Measurements from ENCODE around the gene LRRC3B.
"Not testable (repeated sequence)": the region's sequence is repeated elsewhere in the genome, so short reads cannot be mapped to it uniquely, and the experiment has no call there.

Gene LRRC3B

GRCh38 chr3:26622621-26623418 lies at the start of gene LRRC3B:
TSS of gene LRRC3B (plus strand) at chr3:26622772. CDS start at chr3:26709673, 86,901 bp downstream.
- peak; percentile 6 for DNase-seq

- DNase-seq: no peak
Observed at GRCh38 chr3:26574766-26575165, 47.8 kb upstream of the LRRC3B start.

DNA sequence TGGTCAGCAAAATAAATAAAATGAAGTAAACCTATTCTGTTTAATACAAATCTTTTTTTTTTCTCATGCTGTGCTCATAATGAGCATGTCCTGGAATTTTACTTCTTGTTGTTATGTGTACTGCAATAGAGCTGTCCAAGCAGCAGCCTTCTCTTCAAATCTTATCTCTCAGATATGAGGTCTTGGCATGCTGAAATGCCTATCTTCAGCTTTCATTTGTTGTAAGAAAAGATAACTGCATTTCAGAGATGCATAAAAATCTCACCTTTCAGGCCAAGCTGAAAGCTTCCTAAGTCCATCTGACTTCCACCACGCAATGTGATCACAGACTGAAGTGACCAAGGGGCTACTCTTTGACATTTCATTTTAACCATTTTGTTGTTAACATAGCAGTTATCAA lies 43.5 kb upstream of the LRRC3B start:
- no peak for DNase-seq

GRCh38 chr3:26587571-26587970 lies 35.0 kb upstream of the LRRC3B start:
- no peak for DNase-seq

DNA sequence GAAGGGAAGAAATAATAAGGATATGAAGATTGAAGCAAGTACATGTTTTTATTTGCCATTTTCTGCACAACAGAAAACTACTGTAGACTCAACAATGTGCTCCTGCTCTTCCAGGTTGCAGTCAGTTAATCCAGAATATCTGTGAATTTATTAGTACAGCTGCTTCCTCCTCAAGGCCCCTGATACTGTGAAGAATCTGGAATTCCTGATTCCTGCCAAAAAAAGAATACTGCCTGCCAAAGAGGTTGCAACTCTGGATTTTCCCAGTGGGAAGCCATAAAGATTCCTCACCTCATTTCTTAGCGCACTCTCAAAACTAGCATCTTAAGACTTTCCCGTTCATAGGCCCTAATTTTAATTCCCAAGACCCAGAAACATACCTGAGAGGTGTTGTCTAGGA lies 33.6 kb upstream of the LRRC3B start:
- no peak for DNase-seq

DNA sequence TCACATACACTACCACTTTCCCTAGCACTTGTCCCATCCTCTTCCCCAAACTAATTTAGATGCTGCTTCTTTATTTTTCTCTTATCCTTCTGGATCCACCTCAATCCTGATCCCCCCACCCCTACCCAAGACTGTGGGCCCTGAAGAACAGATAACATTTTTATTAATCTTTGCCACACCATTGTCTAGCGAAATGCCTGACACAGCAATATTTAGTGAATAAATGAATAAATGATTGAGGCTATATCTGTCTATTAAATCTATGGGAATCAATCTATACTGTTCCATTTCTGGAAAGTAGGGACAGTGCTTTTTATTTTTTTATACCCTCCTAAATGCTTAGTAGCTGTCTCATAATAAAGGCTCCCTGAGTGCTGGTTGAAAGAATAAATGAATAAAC lies 32.9 kb upstream of the LRRC3B start:
- DNase-seq: no peak

GRCh38 chr3:26590919-26591484 lies 31.6 kb upstream of the LRRC3B start:
- no peak for DNase-seq

- no peak for DNase-seq
Observed at GRCh38 chr3:26591926-26592325, 30.6 kb upstream of the LRRC3B start.

GRCh38 chr3:26592451-26592850 lies 30.1 kb upstream of the LRRC3B start:
- DNase-seq: no peak

GRCh38 chr3:26596335-26596734 lies 26.2 kb upstream of the LRRC3B start:
- no peak for DNase-seq

- DNase-seq: not testable (repeated sequence)
Observed at GRCh38 chr3:26603311-26603710, 19.3 kb upstream of the LRRC3B start.

DNA sequence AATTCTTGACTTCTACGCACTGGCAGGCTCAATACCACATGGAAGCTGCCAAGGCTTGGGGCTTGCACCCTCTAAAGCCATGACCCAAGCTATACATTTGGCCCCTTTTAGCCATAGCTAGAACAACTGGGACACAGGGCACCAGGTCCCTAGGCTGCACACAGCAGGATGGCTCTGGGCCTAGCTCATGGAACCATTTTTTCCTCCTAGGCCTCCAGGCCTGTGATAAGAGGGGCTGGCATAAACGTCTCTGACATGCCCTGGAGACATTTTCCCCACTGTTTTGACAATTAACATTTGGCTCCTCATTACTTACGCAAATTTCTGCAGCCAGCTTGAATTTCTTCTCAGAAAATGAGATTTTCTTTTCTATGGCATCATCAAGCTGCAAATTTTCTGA lies 18.8 kb upstream of the LRRC3B start:
- not testable (repeated sequence) for DNase-seq

GRCh38 chr3:26614006-26614685 lies 8.4 kb upstream of the LRRC3B start:
- no peak for DNase-seq

DNA sequence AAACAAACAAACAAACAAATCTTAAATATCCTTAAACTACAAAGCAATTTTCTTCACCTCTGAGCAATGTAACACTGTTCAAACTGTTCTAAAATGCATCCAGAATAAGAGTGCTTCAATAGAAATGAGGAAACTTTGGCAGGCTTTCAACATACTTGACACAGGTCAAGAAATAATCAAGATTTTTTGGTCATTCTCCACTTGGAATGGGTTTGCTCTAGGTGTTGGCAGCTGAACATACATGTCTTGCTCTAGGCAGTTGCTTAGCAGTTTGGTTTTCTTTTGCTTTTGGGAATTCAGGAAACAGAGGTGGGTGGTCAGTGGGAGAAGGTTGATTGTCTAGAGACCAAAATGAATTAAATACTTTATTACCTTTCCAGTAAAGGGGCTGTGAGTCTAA lies 1.4 kb upstream of the LRRC3B start:
- no peak for DNase-seq

GRCh38 chr3:26621906-26622620 lies 509 bp upstream of the LRRC3B start:
- DNase-seq: no peak

GRCh38 chr3:26623419-26624208 lies 1.0 kb downstream of the LRRC3B start:
- DNase-seq: no peak

GRCh38 chr3:26624209-26624765 lies 1.7 kb downstream of the LRRC3B start:
- DNase-seq: no peak

DNA sequence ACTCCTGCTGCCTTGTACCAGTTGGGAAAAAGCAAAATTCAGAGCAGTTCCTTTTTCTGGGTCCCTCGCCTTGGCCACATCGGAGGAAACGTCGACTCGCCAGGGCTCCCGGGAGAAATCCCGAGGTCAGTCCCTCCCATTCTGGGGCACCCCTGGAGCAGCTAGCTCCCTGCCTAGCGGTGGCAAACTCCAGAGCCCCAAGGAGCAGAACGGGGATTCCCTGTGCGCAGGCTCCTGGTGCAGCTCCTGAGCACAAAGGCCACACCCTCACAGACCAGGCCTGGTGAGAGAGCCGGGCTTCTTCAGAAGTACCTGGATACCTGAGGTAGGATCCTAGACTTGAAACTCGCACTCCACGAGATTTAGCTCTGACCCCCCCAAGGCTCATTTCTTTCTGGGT lies 2.6 kb downstream of the LRRC3B start:
- no peak for DNase-seq

GRCh38 chr3:26627080-26627479 lies 4.5 kb downstream of the LRRC3B start:
- no peak for DNase-seq

DNA sequence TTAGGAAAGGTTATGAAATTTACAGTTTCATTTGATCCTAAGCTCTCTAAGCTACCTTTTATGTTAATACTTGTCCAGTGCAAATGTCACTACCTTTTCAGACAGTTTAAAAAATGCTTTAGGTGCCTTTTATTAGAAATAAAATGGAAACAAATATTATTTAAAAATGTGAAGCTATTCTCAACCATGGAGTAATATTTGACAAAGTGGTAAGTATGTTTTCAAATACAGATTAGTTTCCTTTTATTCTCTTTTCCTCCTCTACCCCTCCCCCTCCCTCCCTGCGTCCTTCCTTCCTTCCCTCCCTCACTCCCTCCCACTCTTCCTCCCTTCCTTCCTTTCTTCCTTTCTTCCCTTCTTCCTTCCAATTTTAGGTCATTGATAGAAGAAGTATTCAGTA lies 6.3 kb downstream of the LRRC3B start:
- no peak for DNase-seq

DNA sequence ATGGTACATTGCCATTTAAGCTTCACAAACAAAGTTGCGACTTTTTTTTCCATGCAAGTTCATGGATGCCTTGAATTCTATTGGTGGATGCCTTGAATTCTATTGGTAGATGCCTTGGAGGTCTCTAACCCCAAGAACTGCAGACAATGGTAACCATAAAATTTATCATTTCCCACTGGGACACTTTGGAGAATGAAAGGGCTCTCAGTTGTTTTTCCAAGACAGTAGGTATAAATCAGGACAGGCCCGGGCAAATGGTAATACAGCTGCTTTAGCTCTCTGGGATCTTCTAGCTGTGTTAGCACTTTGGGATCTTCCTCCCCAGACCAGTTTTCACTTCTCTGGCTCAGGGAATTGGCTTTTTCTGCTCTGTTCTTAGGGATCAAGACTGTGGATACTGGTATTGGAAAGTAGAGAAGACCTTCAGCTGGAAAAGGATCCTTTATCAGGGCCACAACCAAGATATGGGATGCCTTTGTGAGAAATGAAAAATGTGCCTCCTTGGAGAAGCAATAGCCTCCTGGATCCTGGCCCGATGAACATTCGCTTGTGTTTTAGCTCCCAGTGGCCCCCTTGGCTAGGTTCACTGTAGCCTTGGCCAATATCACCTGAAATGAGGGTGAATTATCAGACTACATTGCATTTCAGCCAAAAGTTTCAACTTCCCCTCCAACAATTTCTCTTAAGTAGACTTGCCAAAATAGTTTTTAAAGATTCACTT lies 8.3 kb downstream of the LRRC3B start:
- no peak for DNase-seq

DNA sequence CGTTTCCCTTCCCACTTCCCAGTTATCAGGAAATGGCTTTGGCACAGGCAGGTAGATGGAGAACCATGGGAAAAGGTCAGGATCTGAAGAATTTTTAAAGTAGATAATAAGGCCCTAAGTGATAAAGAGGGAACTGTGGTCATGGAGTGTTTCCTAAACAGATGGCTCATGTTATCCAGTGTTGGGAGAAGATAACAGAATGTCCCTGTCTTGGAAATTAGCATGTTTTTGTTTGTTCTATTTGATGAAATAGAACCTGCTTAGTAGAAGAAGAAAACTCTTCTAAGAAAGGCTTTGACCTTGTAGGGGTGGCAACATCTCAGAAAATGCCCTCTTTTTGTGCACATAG lies 8.8 kb downstream of the LRRC3B start:
- no peak for DNase-seq

Data from NCI-H510A treated with DMSO at 0.1 percent for 48 hours (cell line).